ENCODE measurements around the gene TSPAN9.

The TSPAN9 gene

DNA sequence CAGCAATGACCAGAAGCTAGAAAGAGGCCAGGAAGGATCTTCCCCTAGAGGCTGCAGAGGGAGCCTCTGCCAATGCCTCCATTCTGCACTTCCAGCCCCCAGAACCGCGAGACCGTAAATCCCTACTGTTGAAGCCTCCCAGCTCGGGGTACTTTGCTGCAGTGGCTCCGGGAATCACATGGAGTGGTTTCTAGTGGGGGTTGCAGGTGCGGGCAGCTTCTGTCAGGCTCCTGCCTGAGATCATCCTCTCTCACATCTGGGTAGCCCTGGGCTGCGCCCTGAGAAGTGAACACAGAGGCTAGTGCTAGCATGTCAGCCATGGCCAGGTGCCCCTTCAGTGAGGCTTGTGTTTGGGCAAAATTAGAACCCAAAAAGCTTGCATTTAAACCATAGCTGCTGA is 67.3 kb downstream of the TSPAN9 start:
- H3K4me3 ChIP-seq (ENCODE audit: extremely low read depth, insufficient read depth, low read length, poor library complexity, severe bottlenecking), result no peak overlapping the region
- H3K36me3 ChIP-seq (ENCODE audit: control insufficient read depth, insufficient read depth, low read length), result no peaks in the 10 kb centered on the region
- 80 to 95% methylated on average over 3 to 6 of the region's 7 CpGs for WGBS, 2 experiments (ENCODE audit: insufficient coverage in 2 of 2)
- H3K27ac ChIP-seq (ENCODE audit: low read depth, low read length, severe bottlenecking), result no peak overlapping the region
- no peaks in the 10 kb centered on the region for H3K9me3 ChIP-seq (ENCODE audit: control insufficient read depth, low read length)
- H3K4me1 ChIP-seq (ENCODE audit: control insufficient read depth, insufficient read depth, low read length, poor library complexity, severe bottlenecking), result peaks cover 3% of the 10 kb centered on the region

GRCh38 chr12:3145033-3145432 is 67.9 kb downstream of the TSPAN9 start:
- WGBS, 2 experiments (ENCODE audit: insufficient coverage in 2 of 2), result 97% methylated on average over 9 to 13 of the region's 13 CpGs
- H3K4me3 ChIP-seq (ENCODE audit: extremely low read depth, insufficient read depth, low read length, poor library complexity, severe bottlenecking), result no peak overlapping the region
- no peaks in the 10 kb centered on the region for H3K9me3 ChIP-seq (ENCODE audit: control insufficient read depth, low read length)
- peaks cover 6% of the 10 kb centered on the region for H3K4me1 ChIP-seq (ENCODE audit: control insufficient read depth, insufficient read depth, low read length, poor library complexity, severe bottlenecking)
- H3K27ac ChIP-seq (ENCODE audit: low read depth, low read length, severe bottlenecking), result no peak overlapping the region
- no peaks in the 10 kb centered on the region for H3K36me3 ChIP-seq (ENCODE audit: control insufficient read depth, insufficient read depth, low read length)

DNA sequence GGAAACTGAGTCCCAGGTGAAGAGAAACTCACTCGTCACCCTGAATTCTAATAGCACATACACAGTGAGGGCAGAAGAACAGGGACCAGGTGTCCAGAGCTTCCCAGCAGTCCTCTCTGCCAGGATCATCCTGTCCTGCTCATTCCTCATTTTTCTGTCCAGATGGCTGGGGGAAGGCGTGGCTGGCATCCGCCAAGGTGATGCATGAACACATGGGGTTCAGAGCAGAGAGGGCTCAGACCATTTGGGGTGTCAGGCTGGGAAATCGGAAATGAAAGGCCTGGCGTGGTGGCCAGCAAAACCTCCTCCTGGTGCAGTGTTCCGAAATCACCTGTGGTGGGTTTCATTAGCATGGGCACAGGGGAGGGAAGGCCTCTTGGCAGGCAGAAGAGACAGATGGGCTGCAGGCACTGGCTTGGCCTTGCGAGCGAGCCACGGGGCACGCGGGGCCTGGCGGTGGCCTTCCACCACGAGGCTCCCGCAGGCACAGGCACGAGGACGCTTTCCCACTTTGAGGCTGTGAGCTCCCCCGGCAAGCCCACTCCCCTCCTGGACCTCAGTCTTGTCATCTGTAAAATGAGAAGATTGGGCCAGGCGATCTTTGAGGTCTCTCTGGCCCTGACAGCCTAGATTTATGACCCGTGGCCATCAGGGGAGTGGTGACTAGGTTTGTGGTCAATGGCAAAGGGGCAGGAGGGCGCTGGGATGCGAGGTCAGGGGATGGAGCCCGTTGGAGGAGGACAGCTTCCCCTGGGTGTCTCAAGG is 68.5 kb downstream of the TSPAN9 start:
- Histone ChIP-seq H3K4me1 (ENCODE audit: control insufficient read depth, insufficient read depth, low read length, poor library complexity, severe bottlenecking) (peaks cover 13% of the 10 kb centered on the region), H3K4me3 (ENCODE audit: extremely low read depth, insufficient read depth, low read length, poor library complexity, severe bottlenecking) (no peak overlapping the region), H3K9me3 (ENCODE audit: control insufficient read depth, low read length) (no peaks in the 10 kb centered on the region), H3K27ac (ENCODE audit: low read depth, low read length, severe bottlenecking) (no peak overlapping the region), H3K36me3 (ENCODE audit: control insufficient read depth, insufficient read depth, low read length) (no peaks in the 10 kb centered on the region)
- WGBS, 2 experiments (ENCODE audit: insufficient coverage in 2 of 2), result 94% methylated on average over 20 to 22 of the region's 22 CpGs

GRCh38 chr12:3147260-3147659 is 70.1 kb downstream of the TSPAN9 start:
- Histone ChIP-seq H3K4me1 (ENCODE audit: control insufficient read depth, insufficient read depth, low read length, poor library complexity, severe bottlenecking) (peaks cover 26% of the 10 kb centered on the region), H3K27ac (ENCODE audit: low read depth, low read length, severe bottlenecking) (no peak overlapping the region), H3K9me3 (ENCODE audit: control insufficient read depth, low read length) (no peaks in the 10 kb centered on the region), H3K36me3 (ENCODE audit: control insufficient read depth, insufficient read depth, low read length) (no peaks in the 10 kb centered on the region), H3K4me3 (ENCODE audit: extremely low read depth, insufficient read depth, low read length, poor library complexity, severe bottlenecking) (no peak overlapping the region)
- WGBS, 2 experiments (ENCODE audit: insufficient coverage in 2 of 2), result 91 to 95% methylated on average over 12 to 15 of the region's 15 CpGs

DNA sequence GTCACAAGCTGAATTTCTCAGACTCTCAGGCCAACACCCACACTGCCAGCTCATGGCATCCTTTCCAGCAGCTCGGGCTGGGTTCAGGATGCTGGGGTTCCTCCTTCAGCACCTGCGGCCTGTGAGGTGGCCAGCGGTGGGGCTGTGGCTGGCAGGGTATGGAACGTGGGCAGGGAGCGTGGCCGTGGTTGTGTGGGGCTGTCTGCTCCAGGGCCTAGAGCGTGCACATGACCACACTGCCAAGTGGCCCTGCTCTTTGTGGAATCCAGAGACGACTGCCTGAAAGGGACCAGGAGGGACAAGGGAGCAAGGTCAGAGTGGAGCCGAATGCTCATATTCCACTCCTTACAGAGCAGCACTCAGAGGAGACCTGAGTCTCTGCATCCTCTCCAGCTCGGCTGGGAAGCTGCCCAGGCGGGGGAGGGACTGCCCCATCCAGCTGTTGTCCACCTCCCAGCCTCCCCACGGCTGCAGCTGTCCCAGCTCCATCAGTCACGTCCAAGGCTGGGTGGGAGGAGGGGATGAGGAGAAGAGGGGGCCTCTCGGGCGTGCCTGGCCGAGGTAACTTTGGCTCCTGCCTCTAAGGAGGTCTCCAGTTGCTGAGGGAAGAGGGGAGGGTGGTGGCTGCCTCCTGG is 71.3 kb downstream of the TSPAN9 start:
- WGBS, 2 experiments (ENCODE audit: insufficient coverage in 2 of 2), result 78 to 86% methylated on average over 8 to 12 of the region's 16 CpGs
- Histone ChIP-seq H3K9me3 (ENCODE audit: control insufficient read depth, low read length) (no peaks in the 10 kb centered on the region), H3K27ac (ENCODE audit: low read depth, low read length, severe bottlenecking) (no peak overlapping the region), H3K4me1 (ENCODE audit: control insufficient read depth, insufficient read depth, low read length, poor library complexity, severe bottlenecking) (peaks cover 34% of the 10 kb centered on the region), H3K36me3 (ENCODE audit: control insufficient read depth, insufficient read depth, low read length) (no peaks in the 10 kb centered on the region), H3K4me3 (ENCODE audit: extremely low read depth, insufficient read depth, low read length, poor library complexity, severe bottlenecking) (no peak overlapping the region)

DNA sequence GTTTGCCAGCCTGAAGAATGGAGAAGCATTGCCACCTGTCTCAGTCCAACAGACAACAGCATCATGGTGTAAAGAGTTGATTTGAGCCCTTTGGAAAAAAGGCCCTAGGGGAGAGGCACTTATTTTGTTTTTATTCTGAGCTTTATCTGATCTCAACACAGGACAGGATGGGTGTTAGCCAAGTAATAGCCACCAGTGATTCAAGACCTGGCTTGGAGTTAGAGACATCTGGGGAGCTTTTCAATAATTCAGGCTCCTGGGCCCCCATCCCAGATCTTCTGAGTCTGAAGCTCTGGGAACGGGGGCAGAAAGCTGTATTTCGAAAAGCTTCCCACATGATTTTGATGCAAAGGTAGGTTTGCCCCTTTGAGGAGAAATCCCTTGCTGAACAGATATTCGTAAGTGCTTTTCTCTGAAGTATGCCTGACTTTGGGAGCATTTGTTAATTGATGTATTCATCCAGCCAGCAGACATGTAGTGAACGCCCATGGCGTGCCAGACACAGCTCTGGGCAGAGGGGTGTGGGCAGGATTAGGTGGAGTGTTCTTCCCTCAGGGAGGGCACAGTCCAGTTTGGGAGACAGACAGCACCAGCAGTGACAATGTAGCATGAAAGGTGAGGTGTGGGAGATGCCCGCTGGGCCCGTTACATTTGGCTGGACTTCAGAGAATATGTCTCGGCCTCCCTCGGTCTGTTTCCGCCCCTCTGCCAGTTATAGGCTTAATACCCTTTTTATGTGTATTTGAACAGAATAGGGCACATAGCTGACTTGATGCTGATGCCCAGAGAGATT is 72.5 kb downstream of the TSPAN9 start:
- 93 to 97% methylated on average over 8 to 10 of the region's 10 CpGs for WGBS, 2 experiments (ENCODE audit: insufficient coverage in 2 of 2)
- H3K27ac ChIP-seq (ENCODE audit: low read depth, low read length, severe bottlenecking), result no peak overlapping the region
- H3K36me3 ChIP-seq (ENCODE audit: control insufficient read depth, insufficient read depth, low read length), result no peaks in the 10 kb centered on the region
- H3K4me3 ChIP-seq (ENCODE audit: extremely low read depth, insufficient read depth, low read length, poor library complexity, severe bottlenecking), result no peak overlapping the region
- no peaks in the 10 kb centered on the region for H3K9me3 ChIP-seq (ENCODE audit: control insufficient read depth, low read length)
- H3K4me1 ChIP-seq (ENCODE audit: control insufficient read depth, insufficient read depth, low read length, poor library complexity, severe bottlenecking), result peaks cover 41% of the 10 kb centered on the region

- H3K4me1 ChIP-seq (ENCODE audit: control insufficient read depth, insufficient read depth, low read length, poor library complexity, severe bottlenecking), result peaks cover 45% of the 10 kb centered on the region
- WGBS, 2 experiments (ENCODE audit: insufficient coverage in 2 of 2), result 86 to 94% methylated on average over 3 to 4 of the region's 5 CpGs
- no peaks in the 10 kb centered on the region for H3K9me3 ChIP-seq (ENCODE audit: control insufficient read depth, low read length)
- peak overlapping the region; percentile 84 for H3K27ac ChIP-seq (ENCODE audit: low read depth, low read length, severe bottlenecking)
- no peaks in the 10 kb centered on the region for H3K36me3 ChIP-seq (ENCODE audit: control insufficient read depth, insufficient read depth, low read length)
- H3K4me3 ChIP-seq (ENCODE audit: extremely low read depth, insufficient read depth, low read length, poor library complexity, severe bottlenecking), result no peak overlapping the region
These were observed 73.1 kb downstream of the TSPAN9 start for GRCh38 chr12:3150308-3150670.

DNA sequence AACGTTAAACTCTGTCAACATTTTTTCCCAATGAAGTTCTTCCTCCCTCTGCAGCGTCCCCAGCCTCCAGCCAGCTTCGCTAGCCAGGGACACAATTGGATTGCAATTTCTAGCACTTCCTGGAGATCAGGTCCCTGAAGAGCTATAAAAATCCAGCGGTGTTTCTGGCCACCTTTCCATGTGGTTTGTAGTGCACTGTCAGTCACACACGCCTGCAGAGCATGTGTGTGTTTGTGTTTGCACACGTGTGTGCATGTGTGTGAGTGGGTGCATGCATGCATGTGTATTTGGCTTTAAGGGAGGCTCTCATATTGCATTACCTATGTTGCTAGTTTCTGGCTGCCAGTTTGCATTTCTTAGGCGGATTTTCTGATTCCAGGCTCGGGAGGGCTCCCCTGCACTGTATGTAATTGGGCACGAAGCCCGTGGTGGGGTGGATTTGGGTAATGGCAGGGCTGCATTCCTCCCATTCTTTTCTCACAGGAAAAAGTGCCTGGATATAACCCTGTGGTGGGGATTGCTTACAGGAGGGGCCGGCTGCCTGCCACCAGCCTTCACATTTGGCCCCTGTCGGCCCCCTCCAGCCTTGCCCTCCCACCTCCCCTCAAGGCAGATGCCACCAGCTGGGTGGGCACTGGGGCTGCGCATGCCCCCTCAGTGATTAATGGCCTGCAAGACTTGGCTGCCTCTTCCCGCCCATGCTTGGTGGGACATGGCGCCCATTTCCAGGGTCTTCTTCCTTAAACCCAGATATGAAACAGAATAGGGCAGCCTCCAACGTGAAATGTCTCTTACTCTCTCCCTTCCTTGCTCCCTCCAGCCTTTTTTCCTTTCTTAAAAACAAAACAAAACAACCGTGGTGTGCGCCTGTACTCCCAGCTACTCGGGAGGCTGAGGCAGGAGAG is 74.0 kb downstream of the TSPAN9 start:
- Histone ChIP-seq H3K27ac (ENCODE audit: low read depth, low read length, severe bottlenecking) (peak overlapping the region; percentile 84), H3K9me3 (ENCODE audit: control insufficient read depth, low read length) (no peaks in the 10 kb centered on the region), H3K36me3 (ENCODE audit: control insufficient read depth, insufficient read depth, low read length) (no peaks in the 10 kb centered on the region), H3K4me3 (ENCODE audit: extremely low read depth, insufficient read depth, low read length, poor library complexity, severe bottlenecking) (no peak overlapping the region), H3K4me1 (ENCODE audit: control insufficient read depth, insufficient read depth, low read length, poor library complexity, severe bottlenecking) (peaks cover 53% of the 10 kb centered on the region)
- 41 to 42% methylated on average over 10 to 19 of the region's 19 CpGs for WGBS, 2 experiments (ENCODE audit: insufficient coverage in 2 of 2)

- Histone ChIP-seq H3K27ac (ENCODE audit: low read depth, low read length, severe bottlenecking) (peak overlapping the region; percentile 84), H3K36me3 (ENCODE audit: control insufficient read depth, insufficient read depth, low read length) (no peaks in the 10 kb centered on the region), H3K9me3 (ENCODE audit: control insufficient read depth, low read length) (no peaks in the 10 kb centered on the region), H3K4me3 (ENCODE audit: extremely low read depth, insufficient read depth, low read length, poor library complexity, severe bottlenecking) (no peak overlapping the region), H3K4me1 (ENCODE audit: control insufficient read depth, insufficient read depth, low read length, poor library complexity, severe bottlenecking) (peaks cover 54% of the 10 kb centered on the region)
- 53 to 55% methylated on average over 2 of the region's 5 CpGs for WGBS, 2 experiments (ENCODE audit: insufficient coverage in 2 of 2)
These were observed 74.9 kb downstream of the TSPAN9 start for GRCh38 chr12:3152011-3152511.

GRCh38 chr12:3152892-3153291 is 75.7 kb downstream of the TSPAN9 start:
- H3K4me1 ChIP-seq (ENCODE audit: control insufficient read depth, insufficient read depth, low read length, poor library complexity, severe bottlenecking), result peaks cover 54% of the 10 kb centered on the region
- no peak overlapping the region for H3K27ac ChIP-seq (ENCODE audit: low read depth, low read length, severe bottlenecking)
- H3K4me3 ChIP-seq (ENCODE audit: extremely low read depth, insufficient read depth, low read length, poor library complexity, severe bottlenecking), result no peak overlapping the region
- WGBS, 2 experiments (ENCODE audit: insufficient coverage in 2 of 2), result 91 to 92% methylated on average over 2 to 9 of the region's 11 CpGs
- H3K9me3 ChIP-seq (ENCODE audit: control insufficient read depth, low read length), result no peaks in the 10 kb centered on the region
- no peaks in the 10 kb centered on the region for H3K36me3 ChIP-seq (ENCODE audit: control insufficient read depth, insufficient read depth, low read length)

All from mesodermal cell (in vitro differentiated cells).